Measurements from ENCODE around the gene PPM1E.

DNA sequence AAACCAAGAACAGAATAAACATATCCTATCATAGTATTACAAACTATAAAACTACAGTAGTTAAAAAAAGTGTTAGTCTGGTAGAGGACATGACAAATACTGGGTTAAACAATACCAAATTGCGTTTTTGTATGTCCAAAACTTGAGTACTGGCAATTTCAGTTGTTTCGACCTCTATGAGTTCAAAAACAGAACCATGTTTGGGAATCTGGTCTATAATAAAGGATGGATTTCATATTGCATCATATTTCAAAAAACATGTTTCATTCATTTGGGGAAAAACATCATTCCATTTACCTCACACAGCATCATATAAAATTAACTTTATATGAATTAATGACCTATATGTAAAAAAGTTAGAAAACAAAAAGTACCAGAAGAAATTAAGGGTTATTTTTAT, 269.3 kb downstream of the PPM1E start:
- TF ChIP-seq, protein P1, sequence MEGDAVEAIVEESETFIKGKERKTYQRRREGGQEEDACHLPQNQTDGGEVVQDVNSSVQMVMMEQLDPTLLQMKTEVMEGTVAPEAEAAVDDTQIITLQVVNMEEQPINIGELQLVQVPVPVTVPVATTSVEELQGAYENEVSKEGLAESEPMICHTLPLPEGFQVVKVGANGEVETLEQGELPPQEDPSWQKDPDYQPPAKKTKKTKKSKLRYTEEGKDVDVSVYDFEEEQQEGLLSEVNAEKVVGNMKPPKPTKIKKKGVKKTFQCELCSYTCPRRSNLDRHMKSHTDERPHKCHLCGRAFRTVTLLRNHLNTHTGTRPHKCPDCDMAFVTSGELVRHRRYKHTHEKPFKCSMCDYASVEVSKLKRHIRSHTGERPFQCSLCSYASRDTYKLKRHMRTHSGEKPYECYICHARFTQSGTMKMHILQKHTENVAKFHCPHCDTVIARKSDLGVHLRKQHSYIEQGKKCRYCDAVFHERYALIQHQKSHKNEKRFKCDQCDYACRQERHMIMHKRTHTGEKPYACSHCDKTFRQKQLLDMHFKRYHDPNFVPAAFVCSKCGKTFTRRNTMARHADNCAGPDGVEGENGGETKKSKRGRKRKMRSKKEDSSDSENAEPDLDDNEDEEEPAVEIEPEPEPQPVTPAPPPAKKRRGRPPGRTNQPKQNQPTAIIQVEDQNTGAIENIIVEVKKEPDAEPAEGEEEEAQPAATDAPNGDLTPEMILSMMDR (IDR thresholded peaks at IDR 0.05) = no peak
- TF ChIP-seq POLR2A (IDR thresholded peaks at IDR 0.05) = no peak

All from right lobe of liver (tissue), 4 donors.